ENCODE results near the gene MBLAC1.

MBLAC1 gene

GRCh38 chr7:100152937-100153666, 26.3 kb downstream of the MBLAC1 start:
- Mint-ChIP-seq H3K27me3 (ENCODE audit: low read depth) (no peaks in the 10 kb centered on the region), H3K27ac (peak overlapping the region in 1 of 3 experiments; percentile 42), H3K9me3 (no peaks in the 10 kb centered on the region), H3K4me1 (peaks cover 23% of the 10 kb centered on the region), H3K36me3 (ENCODE audit: low read depth) (peaks cover 27% of the 10 kb centered on the region), H3K4me3 (no peak overlapping the region)
- no peak for TF ChIP-seq CTCF (IDR thresholded peaks at IDR 0.05; ENCODE audit: unreplicated experiment in 3 of 3)

GRCh38 chr7:100153708-100154535, 27.2 kb downstream of the MBLAC1 start:
- H3K4me1 Mint-ChIP-seq, result peaks cover 20% of the 10 kb centered on the region
- no peaks in the 10 kb centered on the region for H3K9me3 Mint-ChIP-seq
- peak overlapping the region in 2 of 3 experiments; percentile 19 to 43 for H3K4me3 Mint-ChIP-seq
- TF ChIP-seq CTCF (IDR thresholded peaks at IDR 0.05; ENCODE audit: unreplicated experiment in 3 of 3), result no peak
- H3K27ac Mint-ChIP-seq, result peak overlapping the region in 2 of 3 experiments; percentile 8 to 42
- H3K36me3 Mint-ChIP-seq (ENCODE audit: low read depth), result peaks cover 27% of the 10 kb centered on the region
- H3K27me3 Mint-ChIP-seq (ENCODE audit: low read depth), result no peaks in the 10 kb centered on the region

- Mint-ChIP-seq H3K4me1 (peaks cover 22% of the 10 kb centered on the region), H3K4me3 (peak overlapping the region in 1 of 3 experiments; percentile 38), H3K36me3 (ENCODE audit: low read depth) (peaks cover 27% of the 10 kb centered on the region), H3K27me3 (ENCODE audit: low read depth) (no peaks in the 10 kb centered on the region), H3K9me3 (no peaks in the 10 kb centered on the region), H3K27ac (no peak overlapping the region)
- TF ChIP-seq CTCF (IDR thresholded peaks at IDR 0.05; ENCODE audit: unreplicated experiment in 3 of 3), result no peak
These were observed 28.1 kb downstream of the MBLAC1 start for GRCh38 chr7:100154651-100155491.

GRCh38 chr7:100155553-100156317, 29.0 kb downstream of the MBLAC1 start:
- Mint-ChIP-seq H3K4me3 (peak overlapping the region; percentile 81 to 89 (median 89)), H3K27me3 (ENCODE audit: low read depth) (no peaks in the 10 kb centered on the region), H3K4me1 (peaks cover 15% of the 10 kb centered on the region), H3K36me3 (ENCODE audit: low read depth) (peaks cover 20% of the 10 kb centered on the region), H3K9me3 (no peaks in the 10 kb centered on the region), H3K27ac (no peak overlapping the region)
- no peak for TF ChIP-seq CTCF (IDR thresholded peaks at IDR 0.05; ENCODE audit: unreplicated experiment in 3 of 3)

- TF ChIP-seq CTCF (IDR thresholded peaks at IDR 0.05; ENCODE audit: unreplicated experiment in 3 of 3), result no peak
- H3K36me3 Mint-ChIP-seq (ENCODE audit: low read depth), result peaks cover 20% of the 10 kb centered on the region
- peak overlapping the region; percentile 81 to 89 (median 89) for H3K4me3 Mint-ChIP-seq
- H3K27ac Mint-ChIP-seq, result peak overlapping the region; percentile 5 to 81 (median 17)
- H3K9me3 Mint-ChIP-seq, result no peaks in the 10 kb centered on the region
- no peaks in the 10 kb centered on the region for H3K27me3 Mint-ChIP-seq (ENCODE audit: low read depth)
- peaks cover 15% of the 10 kb centered on the region for H3K4me1 Mint-ChIP-seq
These were observed 29.7 kb downstream of the MBLAC1 start for GRCh38 chr7:100156331-100157068.

Data from nephron (organoid).